ENCODE data around the gene SMTNL2. TPM values are rescaled to one million over a fixed set of nuclear protein-coding genes. Genes with fewer than 3 reads are reported as not detected.
"Not testable (repeated sequence)": the region's sequence is repeated elsewhere in the genome, so short reads cannot be mapped to it uniquely, and the experiment has no call there.

The SMTNL2 gene
- total RNA-seq, 1 donor from 2014 or later, result not detected

DNA sequence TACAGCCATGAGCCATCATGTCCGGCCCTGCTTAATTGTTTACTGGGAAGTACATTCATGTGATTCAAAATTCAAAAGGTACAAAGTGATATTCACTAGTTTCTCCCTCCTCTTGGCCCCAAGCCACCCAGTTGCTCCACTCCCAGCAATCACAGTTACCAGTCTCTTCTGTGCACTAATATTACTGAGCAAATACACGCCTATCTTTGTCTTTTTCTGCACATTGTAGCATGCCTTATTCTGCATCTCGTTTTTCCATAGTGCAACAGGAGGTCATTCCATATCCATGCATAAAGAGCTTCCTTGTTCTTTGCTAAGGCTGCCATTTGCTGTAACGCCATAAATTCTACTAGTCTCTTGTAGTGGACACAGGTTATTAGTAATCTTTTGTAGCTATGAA lies 59.3 kb downstream of the SMTNL2 start:
- Mint-ChIP-seq H3K27me3 (ENCODE audit: low read depth) (peaks cover 65% of the 10 kb centered on the region), H3K9me3 (no peaks in the 10 kb centered on the region), H3K36me3 (ENCODE audit: low read depth) (no peaks in the 10 kb centered on the region), H3K27ac (no peak overlapping the region), H3K4me1 (ENCODE audit: low read depth) (peaks cover 9% of the 10 kb centered on the region), H3K4me3 (ENCODE audit: low read depth) (no peak overlapping the region)
- intact Hi-C loops (cut with micrococcal nuclease), result no loop called here
- no peak for DNase-seq (ENCODE audit: low spot score)

DNA sequence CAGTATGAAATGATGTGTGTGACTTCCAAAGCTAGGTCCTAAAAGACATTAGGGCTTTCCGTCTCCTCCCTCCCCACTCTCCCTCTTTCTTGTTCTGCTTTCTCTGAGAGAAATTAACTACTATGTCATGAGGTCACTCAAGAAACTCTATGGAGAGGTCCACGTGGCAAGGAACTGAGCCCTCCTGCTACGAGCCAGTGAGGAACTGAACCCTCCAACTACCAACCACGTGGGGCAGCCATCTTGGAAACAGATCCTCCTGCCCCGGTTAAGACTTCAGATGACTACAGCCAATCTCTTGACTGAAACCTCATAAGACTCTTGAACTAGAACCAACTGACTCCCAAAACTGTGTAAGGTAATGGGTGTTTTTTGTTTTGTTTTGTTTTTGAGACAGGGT lies 61.3 kb downstream of the SMTNL2 start:
- no peak for DNase-seq (ENCODE audit: low spot score)
- intact Hi-C loops (cut with micrococcal nuclease), result no loop called here
- no peak overlapping the region for H3K27ac Mint-ChIP-seq
- no peak overlapping the region for H3K4me3 Mint-ChIP-seq (ENCODE audit: low read depth)
- peaks cover 65% of the 10 kb centered on the region for H3K27me3 Mint-ChIP-seq (ENCODE audit: low read depth)
- H3K9me3 Mint-ChIP-seq, result no peaks in the 10 kb centered on the region
- peaks cover 4% of the 10 kb centered on the region for H3K4me1 Mint-ChIP-seq (ENCODE audit: low read depth)
- no peaks in the 10 kb centered on the region for H3K36me3 Mint-ChIP-seq (ENCODE audit: low read depth)

DNA sequence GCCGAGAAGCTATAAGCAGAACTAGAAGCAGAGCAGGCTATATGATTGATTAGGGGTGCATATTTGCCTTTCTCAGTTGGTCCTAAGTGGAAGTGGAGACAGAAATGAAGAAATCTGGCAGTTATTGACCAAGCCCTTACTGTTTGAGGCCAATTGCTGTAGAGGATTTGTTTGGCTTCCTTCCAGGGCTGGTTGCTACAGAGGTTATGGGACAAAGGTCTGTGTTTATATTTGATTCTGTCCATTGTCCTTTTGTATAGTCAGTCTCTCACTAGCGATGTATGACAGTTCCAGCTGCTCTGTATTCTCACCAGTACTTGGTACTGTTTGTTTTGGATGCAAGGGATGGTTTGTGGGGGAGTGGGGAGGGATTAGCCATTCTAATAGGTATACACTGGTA lies 64.4 kb downstream of the SMTNL2 start:
- H3K27me3 Mint-ChIP-seq (ENCODE audit: low read depth), result peaks cover 45% of the 10 kb centered on the region
- no peaks in the 10 kb centered on the region for H3K9me3 Mint-ChIP-seq

DNA sequence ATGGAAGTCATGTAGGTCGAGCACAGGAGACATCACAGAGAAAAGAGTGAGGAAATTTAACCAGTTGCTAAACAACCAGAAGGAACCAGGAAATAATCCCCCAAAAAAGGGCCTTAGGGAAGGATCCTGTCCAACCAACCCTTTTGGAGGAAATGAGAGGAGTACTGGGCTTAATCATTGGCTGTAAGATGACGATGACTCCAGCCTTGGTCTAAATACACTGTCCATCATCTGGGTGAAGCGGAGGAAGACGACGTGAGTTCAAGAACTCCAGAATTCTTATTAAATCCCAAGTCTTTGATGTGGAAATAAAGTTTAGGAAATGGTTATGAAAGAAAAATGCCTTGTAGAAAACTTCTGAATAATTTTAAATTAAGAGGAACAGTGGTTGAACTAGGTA lies 68.7 kb downstream of the SMTNL2 start:
- no peaks in the 10 kb centered on the region for H3K36me3 Mint-ChIP-seq (ENCODE audit: low read depth)
- H3K27me3 Mint-ChIP-seq (ENCODE audit: low read depth), result peaks cover 23% of the 10 kb centered on the region
- no peak for DNase-seq (ENCODE audit: low spot score)
- no peak overlapping the region for H3K4me3 Mint-ChIP-seq (ENCODE audit: low read depth)
- no peaks in the 10 kb centered on the region for H3K9me3 Mint-ChIP-seq
- intact Hi-C loops (cut with micrococcal nuclease), result no loop called here
- peaks cover 7% of the 10 kb centered on the region for H3K4me1 Mint-ChIP-seq (ENCODE audit: low read depth)
- H3K27ac Mint-ChIP-seq, result no peak overlapping the region

More for the DNA sequence above, 64.4 kb downstream of the SMTNL2 start:
- H3K4me1 Mint-ChIP-seq (ENCODE audit: low read depth), result no peaks in the 10 kb centered on the region
- H3K36me3 Mint-ChIP-seq (ENCODE audit: low read depth), result no peaks in the 10 kb centered on the region
- H3K4me3 Mint-ChIP-seq (ENCODE audit: low read depth), result no peak overlapping the region
- no peak for DNase-seq (ENCODE audit: low spot score)
- intact Hi-C loops (cut with micrococcal nuclease), result no loop called here
- H3K27ac Mint-ChIP-seq, result no peak overlapping the region

DNA sequence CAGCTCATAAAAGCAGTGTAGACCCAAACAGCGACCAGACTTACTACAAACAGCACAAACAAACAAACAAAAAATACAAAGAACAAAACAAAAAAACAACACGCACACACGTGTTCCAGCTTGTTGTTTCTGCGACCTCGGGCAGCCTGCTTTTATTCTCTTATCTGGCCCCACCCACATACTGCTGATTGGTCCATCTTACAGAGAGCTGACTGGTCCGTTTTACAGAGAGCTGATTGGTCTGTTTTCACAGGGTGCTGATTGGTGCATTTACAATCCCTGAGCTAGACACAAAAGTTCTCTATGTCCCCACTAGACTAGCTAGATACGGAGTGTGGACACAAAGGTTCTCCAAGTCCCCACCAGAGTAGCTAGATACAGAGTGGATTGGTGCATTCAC lies 71.6 kb downstream of the SMTNL2 start:
- not testable (repeated sequence) for H3K27ac Mint-ChIP-seq; H3K36me3 Mint-ChIP-seq (ENCODE audit: low read depth); DNase-seq (ENCODE audit: low spot score); H3K9me3 Mint-ChIP-seq; H3K27me3 Mint-ChIP-seq (ENCODE audit: low read depth); H3K4me3 Mint-ChIP-seq (ENCODE audit: low read depth)
- intact Hi-C loops (cut with micrococcal nuclease), result loop anchor here (5.0 kb wide), 1 partner anchor 46 kb away; the partner anchor contains the start of gene PELP1
- peaks cover 19% of the 10 kb centered on the region for H3K4me1 Mint-ChIP-seq (ENCODE audit: low read depth)

DNA sequence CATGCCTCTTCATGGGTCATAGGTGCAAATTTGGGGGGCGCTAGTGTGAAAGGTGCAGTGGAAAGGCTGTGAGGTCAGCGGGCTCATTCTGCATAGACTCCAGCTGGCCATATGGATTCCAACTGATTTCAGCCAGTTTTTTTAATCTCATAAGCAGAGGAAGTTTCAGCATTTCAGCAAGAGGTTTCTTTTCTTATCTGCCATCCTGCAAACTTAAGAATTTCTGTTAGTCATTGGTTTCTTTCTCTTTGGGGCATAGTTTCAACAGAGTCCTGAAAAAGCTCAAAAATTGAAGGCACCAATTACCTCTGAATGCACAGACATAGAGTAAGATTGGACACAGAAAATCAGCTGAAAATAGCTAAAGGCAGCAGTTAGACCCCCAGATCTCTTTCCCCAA lies 73.3 kb downstream of the SMTNL2 start:
- no peak for DNase-seq (ENCODE audit: low spot score)
- Mint-ChIP-seq H3K4me1 (ENCODE audit: low read depth) (peaks cover 24% of the 10 kb centered on the region), H3K4me3 (ENCODE audit: low read depth) (peak overlapping the region; percentile 37), H3K36me3 (ENCODE audit: low read depth) (no peaks in the 10 kb centered on the region), H3K27me3 (ENCODE audit: low read depth) (peaks cover 8% of the 10 kb centered on the region), H3K27ac (peak overlapping the region; percentile 83), H3K9me3 (no peaks in the 10 kb centered on the region)
- intact Hi-C loops (cut with micrococcal nuclease), result loop anchor here (2.0 to 5.0 kb wide), 2 partner anchors 21 to 45 kb away; partner anchors contain the start of gene PELP1

Other genes starting within 250 kb of the SMTNL2 start
- gene UBE2G1, start 217.9 kb upstream of the SMTNL2 start, total RNA-seq, result 74.1 and 74.5 TPM in 2 replicates
- 2.8 and 3.3 TPM in 2 replicates for gene SPNS3, start 150.6 kb upstream of the SMTNL2 start, total RNA-seq
- gene SPNS2, start 85.6 kb upstream of the SMTNL2 start, total RNA-seq, result 0.09 and 0.16 TPM in 2 replicates
- gene MYBBP1A, start 29.1 kb upstream of the SMTNL2 start, total RNA-seq, result 136 and 137 TPM in 2 replicates
- not detected in 2 replicates for gene GGT6, start 24.0 kb upstream of the SMTNL2 start, total RNA-seq
- not detected in 2 replicates for gene ALOX15, start 57.1 kb downstream of the SMTNL2 start, total RNA-seq
- 115 and 116 TPM in 2 replicates for gene PELP1, start 119.6 kb downstream of the SMTNL2 start, total RNA-seq
- 226 and 231 TPM in 2 replicates for gene ARRB2, start 126.1 kb downstream of the SMTNL2 start, total RNA-seq
- gene MED11, start 146.9 kb downstream of the SMTNL2 start, total RNA-seq, result 24.0 and 24.9 TPM in 2 replicates
- 0.09 TPM in 1 of 2 replicates, not detected in the other for gene ZMYND15, start 155.3 kb downstream of the SMTNL2 start, total RNA-seq
- gene CXCL16, start 155.4 kb downstream of the SMTNL2 start, total RNA-seq, result 1.8 and 2.3 TPM in 2 replicates
- not detected in 2 replicates for gene TM4SF5, start 187.4 kb downstream of the SMTNL2 start, total RNA-seq
- 0.28 and 0.46 TPM in 2 replicates for gene VMO1, start 201.8 kb downstream of the SMTNL2 start, total RNA-seq
- gene GLTPD2, start 204.4 kb downstream of the SMTNL2 start, total RNA-seq, result not detected in 2 replicates
- gene PSMB6, start 211.6 kb downstream of the SMTNL2 start, total RNA-seq, result 215 and 220 TPM in 2 replicates
- gene PLD2, start 222.6 kb downstream of the SMTNL2 start, total RNA-seq, result 22.3 and 26.6 TPM in 2 replicates
- 60.9 and 69.7 TPM in 2 replicates for gene MINK1, start 248.8 kb downstream of the SMTNL2 start, total RNA-seq

Measured in activated T-helper 2 cell treated with anti-CD3 and anti-CD28 coated beads, Interferon-gamma antibody, Interleukin-2, Interleukin-4, amounts not matched to agents 10 μg/mL and 5 μg/mL and 100 μg/mL, durations not matched to agents 14 hours and 24 hours and 36 hours (primary cell).